HCT116 (cell line): ENCODE measurements around the gene TMCC1.

Source experiments
- CTCF ChIP-seq, 3 experiments: fragments of 200-600 bp in 1 of 3; sonication (generic) in 1 of 3; IDR thresholded peaks in 2 of 3; conservative IDR thresholded peaks in 1 of 3; 2 replicates each; pipeline ENCODE4 v1.5.1; 2012 to 2017; ENCODE audit warnings: low read depth in 2 of 3, low read length in 2 of 3, antibody characterized with exemption in 1 of 3, borderline replicate concordance in 1 of 3, control low read depth in 1 of 3, mild to moderate bottlenecking in 1 of 3, mixed read lengths in 1 of 3, mixed run types in 1 of 3, moderate library complexity in 1 of 3; ENCODE audit not compliant: insufficient read depth in 1 of 3
- ELF1 ChIP-seq: IDR thresholded peaks from 2 replicates; pipeline ENCODE4 v1.6.1; 2012; ENCODE audit warnings: low read depth, borderline replicate concordance
- POLR2A ChIP-seq: IDR thresholded peaks from 2 replicates; pipeline ENCODE4 v1.7.0; 2011; ENCODE audit warnings: borderline replicate concordance; ENCODE audit not compliant: insufficient read depth, insufficient read length; ENCODE audit errors: extremely low read depth
- ZNF274 ChIP-seq: fragments of 200-500 bp; sonication (Bioruptor generic); IDR thresholded peaks from 2 replicates; pipeline ENCODE4 v1.6.1; 2014; ENCODE audit warnings: mild to moderate bottlenecking, low read depth, low read length, inconsistent platforms
- TF ChIP-seq, protein P1 (sequence below): IDR thresholded peaks from 2 replicates; pipeline ENCODE4 v1.6.1; 2011; ENCODE audit warnings: mild to moderate bottlenecking, low read length, moderate library complexity; ENCODE audit not compliant: insufficient replicate concordance; ENCODE audit errors: extremely low read depth

DNA sequence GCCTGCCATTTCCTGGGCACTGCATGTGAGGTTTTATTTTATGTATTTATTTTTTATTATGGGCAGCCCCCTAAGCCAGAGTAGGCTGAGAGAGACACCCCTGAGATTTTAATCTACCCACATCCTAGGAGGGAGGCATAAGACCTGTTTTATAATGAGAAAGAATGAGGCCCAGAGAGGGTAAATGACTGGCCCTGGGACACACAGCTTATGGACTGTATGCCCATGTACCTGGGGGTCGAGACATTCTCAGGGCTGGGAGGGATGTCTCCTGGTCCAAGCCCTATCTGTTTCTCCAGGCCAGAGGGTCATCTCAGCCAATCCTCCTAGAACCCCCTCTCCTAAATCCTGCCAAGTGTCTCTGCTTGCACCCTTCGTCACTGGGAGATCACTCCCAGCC is 293.2 kb downstream of the TMCC1 start:
- TF ChIP-seq, protein P1, sequence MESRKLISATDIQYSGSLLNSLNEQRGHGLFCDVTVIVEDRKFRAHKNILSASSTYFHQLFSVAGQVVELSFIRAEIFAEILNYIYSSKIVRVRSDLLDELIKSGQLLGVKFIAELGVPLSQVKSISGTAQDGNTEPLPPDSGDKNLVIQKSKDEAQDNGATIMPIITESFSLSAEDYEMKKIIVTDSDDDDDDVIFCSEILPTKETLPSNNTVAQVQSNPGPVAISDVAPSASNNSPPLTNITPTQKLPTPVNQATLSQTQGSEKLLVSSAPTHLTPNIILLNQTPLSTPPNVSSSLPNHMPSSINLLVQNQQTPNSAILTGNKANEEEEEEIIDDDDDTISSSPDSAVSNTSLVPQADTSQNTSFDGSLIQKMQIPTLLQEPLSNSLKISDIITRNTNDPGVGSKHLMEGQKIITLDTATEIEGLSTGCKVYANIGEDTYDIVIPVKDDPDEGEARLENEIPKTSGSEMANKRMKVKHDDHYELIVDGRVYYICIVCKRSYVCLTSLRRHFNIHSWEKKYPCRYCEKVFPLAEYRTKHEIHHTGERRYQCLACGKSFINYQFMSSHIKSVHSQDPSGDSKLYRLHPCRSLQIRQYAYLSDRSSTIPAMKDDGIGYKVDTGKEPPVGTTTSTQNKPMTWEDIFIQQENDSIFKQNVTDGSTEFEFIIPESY = no peak
- TF ChIP-seq ELF1 = no peak
- TF ChIP-seq CTCF (IDR thresholded peaks at IDR 0.05 in 2 of 3, conservative IDR thresholded peaks at IDR 0.05 in 1 of 3; ENCODE audit: borderline replicate concordance in 1 of 3, insufficient read depth in 1 of 3, low read depth in 2 of 3, low read length in 2 of 3) = no peak
- TF ChIP-seq ZNF274 = no peak
- TF ChIP-seq POLR2A = no peak
